ENCODE data around the gene TNNT1. TPM values are rescaled to one million over a fixed set of nuclear protein-coding genes. Genes with fewer than 3 reads are reported as not detected.

The TNNT1 gene
- total RNA-seq, 1 donor: not detected

DNA sequence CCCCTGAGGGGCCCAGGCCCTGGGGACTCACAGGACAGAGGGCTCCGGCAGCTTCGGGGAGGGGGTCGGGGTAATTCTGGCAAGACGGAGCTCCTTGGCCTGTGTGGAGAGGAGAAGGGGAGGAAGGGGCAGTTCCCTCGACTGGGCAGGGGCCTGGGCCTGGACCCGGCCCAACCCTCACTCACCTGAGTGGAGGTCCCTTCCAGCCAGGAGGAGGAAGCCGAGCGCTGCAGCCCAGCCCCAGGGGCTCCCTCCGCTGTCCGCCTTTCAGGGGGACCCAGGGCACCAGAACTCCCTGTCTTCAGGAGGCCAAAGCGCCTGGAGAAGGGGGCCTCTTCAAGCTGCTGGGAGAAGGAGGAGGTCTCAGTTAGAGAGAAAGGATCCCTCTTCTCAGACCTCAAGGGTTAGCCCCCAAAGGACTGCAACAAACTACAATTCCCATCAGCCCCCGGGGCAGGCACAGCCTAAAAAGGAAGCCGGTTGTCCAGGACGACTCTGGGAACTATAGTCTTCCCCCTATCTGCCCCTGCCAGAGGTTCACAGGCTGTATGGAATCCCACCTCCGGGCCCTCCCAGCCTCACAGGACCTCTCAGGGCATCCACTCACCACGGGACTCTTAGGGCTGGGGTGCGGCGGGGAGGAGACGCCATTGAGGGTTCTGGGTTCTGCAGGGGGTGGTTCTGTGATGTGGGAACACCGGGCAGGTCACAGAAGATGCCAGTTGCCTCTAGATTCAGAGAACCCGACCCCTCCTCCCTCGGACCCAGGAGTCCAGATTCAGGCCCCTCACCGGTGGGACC is 53.5 kb downstream of the TNNT1 start:
- Histone ChIP-seq H3K4me2 (ENCODE audit: insufficient read depth, low read length) (no peak overlapping the region), H2AFZ (ENCODE audit: low read length) (no peak overlapping the region), H4K20me1 (ENCODE audit: insufficient read depth, low read length) (peaks cover 17% of the 10 kb centered on the region), H3K9me3 (ENCODE audit: low read depth, low read length) (no peaks in the 10 kb centered on the region), H3K4me1 (ENCODE audit: insufficient read depth, low read length) (no peaks in the 10 kb centered on the region), H3K4me3 (ENCODE audit: insufficient read depth, low read length) (no peak overlapping the region), H3K79me2 (ENCODE audit: insufficient read depth, low read length) (peaks cover 10% of the 10 kb centered on the region), H3K27ac (ENCODE audit: low read depth, low read length) (no peak overlapping the region), H3K36me3 (ENCODE audit: insufficient read depth, low read length) (peaks cover 19% of the 10 kb centered on the region), H3K27me3 (ENCODE audit: insufficient read depth, low read length) (no peaks in the 10 kb centered on the region)
- DNase-seq (ENCODE audit: insufficient read length, low spot score, missing footprints): peak; percentile 88
- TF ChIP-seq, protein P1, sequence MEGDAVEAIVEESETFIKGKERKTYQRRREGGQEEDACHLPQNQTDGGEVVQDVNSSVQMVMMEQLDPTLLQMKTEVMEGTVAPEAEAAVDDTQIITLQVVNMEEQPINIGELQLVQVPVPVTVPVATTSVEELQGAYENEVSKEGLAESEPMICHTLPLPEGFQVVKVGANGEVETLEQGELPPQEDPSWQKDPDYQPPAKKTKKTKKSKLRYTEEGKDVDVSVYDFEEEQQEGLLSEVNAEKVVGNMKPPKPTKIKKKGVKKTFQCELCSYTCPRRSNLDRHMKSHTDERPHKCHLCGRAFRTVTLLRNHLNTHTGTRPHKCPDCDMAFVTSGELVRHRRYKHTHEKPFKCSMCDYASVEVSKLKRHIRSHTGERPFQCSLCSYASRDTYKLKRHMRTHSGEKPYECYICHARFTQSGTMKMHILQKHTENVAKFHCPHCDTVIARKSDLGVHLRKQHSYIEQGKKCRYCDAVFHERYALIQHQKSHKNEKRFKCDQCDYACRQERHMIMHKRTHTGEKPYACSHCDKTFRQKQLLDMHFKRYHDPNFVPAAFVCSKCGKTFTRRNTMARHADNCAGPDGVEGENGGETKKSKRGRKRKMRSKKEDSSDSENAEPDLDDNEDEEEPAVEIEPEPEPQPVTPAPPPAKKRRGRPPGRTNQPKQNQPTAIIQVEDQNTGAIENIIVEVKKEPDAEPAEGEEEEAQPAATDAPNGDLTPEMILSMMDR (IDR thresholded peaks at IDR 0.05; ENCODE audit: extremely low read depth, low read depth, low read length): no peak

DNA sequence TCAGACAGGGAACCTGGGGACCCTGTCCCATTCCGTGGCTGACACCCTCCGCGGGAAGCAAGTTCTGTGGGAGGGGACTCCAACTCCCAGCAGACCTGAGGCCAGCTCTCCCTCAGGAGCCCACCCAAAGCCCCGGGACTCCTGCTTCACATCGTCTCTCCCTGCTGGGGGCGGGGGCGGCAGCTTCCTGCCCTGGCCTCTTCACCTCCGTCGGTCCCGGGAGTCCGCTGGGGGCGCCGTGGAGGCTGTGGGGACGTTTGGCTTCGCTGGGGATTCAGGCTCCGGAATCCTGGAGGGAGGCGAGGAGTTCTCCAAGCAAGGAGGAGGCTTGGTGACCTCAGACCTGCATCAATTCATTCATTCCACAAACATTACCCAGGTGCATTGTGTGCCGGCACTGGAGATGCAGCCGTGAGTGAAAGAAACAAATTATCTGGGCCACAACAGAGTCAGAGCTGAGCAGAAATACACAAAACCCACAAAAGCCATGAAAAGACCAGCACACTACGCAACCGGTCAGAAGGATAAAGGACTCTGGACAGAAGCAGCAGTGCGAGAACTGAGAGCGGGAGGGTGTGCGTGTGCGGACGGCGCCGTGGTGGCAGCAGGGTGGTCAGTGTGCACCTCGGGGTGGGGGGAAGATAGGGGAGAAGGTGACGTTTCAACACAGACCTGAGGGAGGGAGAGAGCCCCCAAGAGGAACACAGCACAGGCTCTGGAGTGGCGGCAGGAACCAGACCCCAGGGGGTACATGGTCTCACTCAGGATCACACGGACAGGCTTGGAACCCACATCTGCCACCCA is 54.3 kb downstream of the TNNT1 start:
- peaks cover 19% of the 10 kb centered on the region for H3K36me3 ChIP-seq (ENCODE audit: insufficient read depth, low read length)
- peaks cover 19% of the 10 kb centered on the region for H4K20me1 ChIP-seq (ENCODE audit: insufficient read depth, low read length)
- DNase-seq (ENCODE audit: insufficient read length, low spot score, missing footprints): peak; percentile 88
- H2AFZ ChIP-seq (ENCODE audit: low read length): no peak overlapping the region
- no peak overlapping the region for H3K4me2 ChIP-seq (ENCODE audit: insufficient read depth, low read length)
- no peaks in the 10 kb centered on the region for H3K9me3 ChIP-seq (ENCODE audit: low read depth, low read length)
- H3K27me3 ChIP-seq (ENCODE audit: insufficient read depth, low read length): no peaks in the 10 kb centered on the region
- H3K4me3 ChIP-seq (ENCODE audit: insufficient read depth, low read length): no peak overlapping the region
- TF ChIP-seq, protein P1 (IDR thresholded peaks at IDR 0.05; ENCODE audit: extremely low read depth, low read depth, low read length): no peak
- H3K27ac ChIP-seq (ENCODE audit: low read depth, low read length): no peak overlapping the region
- no peaks in the 10 kb centered on the region for H3K4me1 ChIP-seq (ENCODE audit: insufficient read depth, low read length)
- H3K79me2 ChIP-seq (ENCODE audit: insufficient read depth, low read length): peaks cover 10% of the 10 kb centered on the region

DNA sequence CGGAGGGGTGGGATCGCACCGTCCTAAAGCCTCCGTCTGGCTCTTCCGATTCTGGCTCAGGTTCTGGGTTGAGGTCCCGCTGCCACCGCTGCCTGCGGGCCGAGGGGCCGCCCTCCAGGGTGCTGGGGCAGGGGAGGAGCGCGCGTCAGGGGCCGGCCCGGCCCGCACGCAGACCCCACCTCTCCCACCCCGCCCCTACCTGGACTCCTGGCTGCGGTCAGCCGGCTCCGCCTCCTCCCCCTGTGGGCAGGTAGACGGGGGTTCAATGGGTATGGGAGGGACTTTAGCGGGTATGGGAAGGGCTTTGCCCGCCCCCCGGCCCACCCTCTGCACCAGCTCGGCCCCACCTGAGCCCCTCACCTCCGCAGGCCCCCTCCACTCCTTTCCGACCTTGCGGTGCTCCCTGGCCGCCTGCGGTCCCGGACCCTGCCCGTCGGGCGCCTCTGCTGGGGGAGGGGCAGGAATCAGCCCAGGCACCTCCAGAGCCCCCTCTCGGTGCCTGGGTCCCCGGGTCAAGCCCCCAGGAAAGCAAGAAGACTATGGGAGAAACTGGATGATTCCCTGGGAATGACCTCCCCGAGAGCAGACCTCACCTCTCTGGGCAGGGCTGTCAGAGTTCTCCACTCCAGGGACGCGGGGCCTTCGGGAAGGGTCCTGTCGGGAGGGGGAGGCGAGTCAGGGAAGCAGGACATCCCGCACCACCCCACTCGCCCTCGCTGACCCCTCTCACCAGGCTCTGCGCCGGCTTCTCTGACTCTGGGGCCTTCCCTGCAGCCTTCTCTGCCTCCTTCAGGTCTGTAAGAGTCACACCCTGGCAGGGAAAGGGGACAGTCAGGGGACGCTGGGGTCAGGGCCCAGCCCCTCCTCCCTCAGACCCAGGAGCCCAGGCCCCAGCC is 56.3 kb downstream of the TNNT1 start:
- Histone ChIP-seq H3K9me3 (ENCODE audit: low read depth, low read length) (no peaks in the 10 kb centered on the region), H3K4me2 (ENCODE audit: insufficient read depth, low read length) (no peak overlapping the region), H4K20me1 (ENCODE audit: insufficient read depth, low read length) (peaks cover 24% of the 10 kb centered on the region), H3K4me3 (ENCODE audit: insufficient read depth, low read length) (no peak overlapping the region), H2AFZ (ENCODE audit: low read length) (no peak overlapping the region), H3K36me3 (ENCODE audit: insufficient read depth, low read length) (peaks cover 11% of the 10 kb centered on the region), H3K4me1 (ENCODE audit: insufficient read depth, low read length) (peaks cover 3% of the 10 kb centered on the region), H3K27me3 (ENCODE audit: insufficient read depth, low read length) (no peaks in the 10 kb centered on the region), H3K27ac (ENCODE audit: low read depth, low read length) (no peak overlapping the region), H3K79me2 (ENCODE audit: insufficient read depth, low read length) (peaks cover under 1% of the 10 kb centered on the region)
- peak; percentile 84 for DNase-seq (ENCODE audit: insufficient read length, low spot score, missing footprints)
- TF ChIP-seq, protein P1 (IDR thresholded peaks at IDR 0.05; ENCODE audit: extremely low read depth, low read depth, low read length): no peak
